ENCODE data around the gene CENPK. TPM values are rescaled to one million over a fixed set of nuclear protein-coding genes. Genes with fewer than 3 reads are reported as not detected.
"Not testable (repeated sequence)": the region's sequence is repeated elsewhere in the genome, so short reads cannot be mapped to it uniquely, and the experiment has no call there.

CENPK gene
- polyA plus RNA-seq, 1 of the 3 experiments (the other 2 are of a cell fraction): 5.4 TPM

GRCh38 chr5:65488038-65488687 is 74.8 kb downstream of the CENPK start:
- H3K4me2 ChIP-seq; H3K9me3 ChIP-seq; H3K27me3 ChIP-seq (ENCODE audit: insufficient read depth); H3K4me1 ChIP-seq (ENCODE audit: control insufficient read depth in 1 of 2, insufficient read depth in 2 of 2, low read depth in 1 of 2, low read length in 1 of 2); H3K4me3 ChIP-seq (ENCODE audit: low read depth in 2 of 2, low read length in 1 of 2); POLR2A ChIA-PET; H2AFZ ChIP-seq (ENCODE audit: low read depth); H3K36me3 ChIP-seq (replicated peaks in 1 of 2; ENCODE audit: control insufficient read depth in 1 of 2, insufficient read depth in 2 of 2, low read length in 1 of 2); H3K9ac ChIP-seq; H4K20me1 ChIP-seq (ENCODE audit: insufficient read depth); H3K9me2 ChIP-seq; H3K79me2 ChIP-seq (ENCODE audit: insufficient read depth); H3K27ac ChIP-seq (ENCODE audit: low read depth in 2 of 2, low read length in 1 of 2); CTCF ChIA-PET; DNase-seq: not testable (repeated sequence)
- 78% methylated on average over 7 of the region's 7 CpGs for WGBS (ENCODE audit: low lambda C conversion rate)
- H3F3A ChIP-seq (replicated peaks; ENCODE audit: insufficient read depth): peaks cover 11% of the 10 kb centered on the region
- TF ChIP-seq CTCF (IDR thresholded peaks at IDR 0.05): peak; percentile 37; the same call in 1 of the 2 replicates

- H3K27me3 ChIP-seq (ENCODE audit: insufficient read depth); DNase-seq; H3K36me3 ChIP-seq (replicated peaks in 1 of 2; ENCODE audit: control insufficient read depth in 1 of 2, insufficient read depth in 2 of 2, low read length in 1 of 2); H3K9ac ChIP-seq; H3K9me2 ChIP-seq; H3K4me3 ChIP-seq (ENCODE audit: low read depth in 2 of 2, low read length in 1 of 2); H4K20me1 ChIP-seq (ENCODE audit: insufficient read depth); H3K79me2 ChIP-seq (ENCODE audit: insufficient read depth); POLR2A ChIA-PET; H3K9me3 ChIP-seq; H2AFZ ChIP-seq (ENCODE audit: low read depth); H3K4me2 ChIP-seq; H3K27ac ChIP-seq (ENCODE audit: low read depth in 2 of 2, low read length in 1 of 2); H3K4me1 ChIP-seq (ENCODE audit: control insufficient read depth in 1 of 2, insufficient read depth in 2 of 2, low read depth in 1 of 2, low read length in 1 of 2): not testable (repeated sequence)
- peaks cover 22% of the 10 kb centered on the region for H3F3A ChIP-seq (replicated peaks; ENCODE audit: insufficient read depth)
- 100% methylated on average over 2 of the region's 2 CpGs for WGBS (ENCODE audit: low lambda C conversion rate)
- CTCF ChIA-PET: interaction anchor here (1.5 kb wide), 1 partner anchor 856 kb away, joined by 4 read pairs; no protein-coding TSS in a partner anchor
Observed at GRCh38 chr5:65486803-65487202, 76.2 kb downstream of the CENPK start.

- DNase-seq: no peak
- no peak overlapping the region for H3K9ac ChIP-seq
- no peak overlapping the region for H2AFZ ChIP-seq (ENCODE audit: low read depth)
- CTCF ChIA-PET: interaction anchor here (1.0 to 5.7 kb wide), 4 partner anchors 168 to 855 kb away, joined by 3 to 47 read pairs (median 4); no protein-coding TSS in a partner anchor
- no peak overlapping the region for H3K27ac ChIP-seq (ENCODE audit: low read depth in 2 of 2, low read length in 1 of 2)
- no peak for TF ChIP-seq NRF1 (IDR thresholded peaks at IDR 0.05; ENCODE audit: low read depth, low read length)
- TF ChIP-seq REST (IDR thresholded peaks at IDR 0.05; ENCODE audit: low read depth, low read length): no peak
- TF ChIP-seq GATA2 (CRISPR knock-in tag; IDR thresholded peaks at IDR 0.05): no peak
- TF ChIP-seq ELF1 (IDR thresholded peaks at IDR 0.05): no peak
- H3K36me3 ChIP-seq (replicated peaks in 1 of 2; ENCODE audit: control insufficient read depth in 1 of 2, insufficient read depth in 2 of 2, low read length in 1 of 2): no peaks in the 10 kb centered on the region
- H3K4me2 ChIP-seq: no peak overlapping the region
- H3K4me3 ChIP-seq (ENCODE audit: low read depth in 2 of 2, low read length in 1 of 2): no peak overlapping the region
- peaks cover 0 to 5% of the 10 kb centered on the region in 2 experiments; a peak in 1 of 4 replicates for H3K4me1 ChIP-seq (ENCODE audit: control insufficient read depth in 1 of 2, insufficient read depth in 2 of 2, low read depth in 1 of 2, low read length in 1 of 2)
- POLR2A ChIA-PET: no interaction called here
- H3K27me3 ChIP-seq (ENCODE audit: insufficient read depth): no peaks in the 10 kb centered on the region
- H3K9me2 ChIP-seq: no peaks in the 10 kb centered on the region
- 100% methylated on average over 6 of the region's 28 CpGs for WGBS (ENCODE audit: low lambda C conversion rate)
- no peaks in the 10 kb centered on the region for H4K20me1 ChIP-seq (ENCODE audit: insufficient read depth)
- H3K79me2 ChIP-seq (ENCODE audit: insufficient read depth): peaks cover 9% of the 10 kb centered on the region; the same call in 1 of the 2 replicates
- H3K9me3 ChIP-seq: no peaks in the 10 kb centered on the region
- H3F3A ChIP-seq (replicated peaks; ENCODE audit: insufficient read depth): peaks cover 36% of the 10 kb centered on the region
Observed at GRCh38 chr5:65485405-65485804, 77.6 kb downstream of the CENPK start.

All from SK-N-SH (cell line).